Gastrocnemius medialis (tissue), 4 donors: Measurements from ENCODE around the gene SCN3A.

ENCODE experiments used
- CTCF ChIP-seq, 5 experiments: fragments of 450-650 bp in 3 of 5; fragments of 200-600 bp in 2 of 5; sonication (generic) in 2 of 5; IDR thresholded peaks in 4 of 5; conservative IDR thresholded peaks in 1 of 5; 1 replicate in 4 of 5; 2 replicates in 1 of 5; pipeline ENCODE4 v1.5.1; 2016 to 2019; ENCODE audit warnings: antibody characterized with exemption in 5 of 5, mild to moderate bottlenecking in 3 of 5, moderate library complexity in 3 of 5
- POLR2A ChIP-seq, 2 donors: fragments of 450-650 bp; IDR thresholded peaks; one replicate each; pipeline ENCODE4 v1.6.1; 2017; ENCODE audit warnings: antibody characterized with exemption in 2 of 2, mild to moderate bottlenecking in 2 of 2, moderate library complexity in 2 of 2

- TF ChIP-seq CTCF (IDR thresholded peaks at IDR 0.05 in 4 of 5, conservative IDR thresholded peaks at IDR 0.05 in 1 of 5), result no peak
- no peak for TF ChIP-seq POLR2A (IDR thresholded peaks at IDR 0.05)
Observed at GRCh38 chr2:165069151-165069550, 134.7 kb downstream of the SCN3A start.
